ENCODE measurements around the gene GARS1.

Gene GARS1

DNA sequence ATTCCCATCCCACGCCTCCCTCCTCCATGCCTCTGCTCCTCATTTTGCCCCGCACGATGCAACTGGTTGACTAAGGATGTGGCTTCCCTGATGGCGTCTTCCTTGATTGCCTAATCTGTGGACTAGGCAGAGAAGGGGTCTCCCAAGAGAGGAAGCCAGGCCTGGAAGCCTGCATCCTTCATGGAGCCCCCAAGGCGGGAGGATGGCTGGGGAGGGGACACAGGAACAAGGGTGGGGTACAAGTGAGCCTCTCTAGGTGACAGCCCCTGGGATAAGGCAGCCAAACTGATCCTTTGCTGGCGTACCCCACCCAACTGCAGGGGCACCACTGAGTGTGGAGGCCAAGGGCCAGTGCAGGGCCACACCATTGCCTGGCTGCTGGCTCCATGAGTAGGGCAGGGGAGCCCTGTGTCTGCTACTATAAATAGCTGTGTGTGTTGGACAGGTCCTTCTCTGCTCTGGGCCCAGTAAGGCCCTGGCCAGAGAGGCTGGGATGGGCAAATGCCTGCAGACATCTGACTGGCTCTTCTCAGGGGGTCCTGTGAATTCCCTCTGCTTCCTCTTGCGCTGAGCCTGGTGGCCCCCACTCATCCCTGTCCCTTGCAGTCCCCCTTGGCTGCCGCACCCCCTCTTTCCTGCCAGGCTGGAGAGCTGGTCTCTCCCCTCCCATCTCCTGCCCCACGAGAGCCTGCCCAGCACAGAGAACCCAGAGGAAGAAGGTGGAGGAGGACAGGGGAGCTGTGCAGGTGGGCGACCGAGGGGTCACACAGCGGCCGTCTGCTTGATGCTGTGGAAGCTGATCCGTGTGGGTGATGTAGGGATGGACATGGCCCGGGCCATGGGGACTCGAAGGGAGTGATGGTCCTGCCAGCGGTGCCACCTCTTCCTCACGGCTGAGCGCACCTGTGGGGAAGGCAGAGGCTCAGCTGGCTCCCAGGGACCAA is 58.3 kb downstream of the GARS1 start:
- TF ChIP-seq, protein P1, sequence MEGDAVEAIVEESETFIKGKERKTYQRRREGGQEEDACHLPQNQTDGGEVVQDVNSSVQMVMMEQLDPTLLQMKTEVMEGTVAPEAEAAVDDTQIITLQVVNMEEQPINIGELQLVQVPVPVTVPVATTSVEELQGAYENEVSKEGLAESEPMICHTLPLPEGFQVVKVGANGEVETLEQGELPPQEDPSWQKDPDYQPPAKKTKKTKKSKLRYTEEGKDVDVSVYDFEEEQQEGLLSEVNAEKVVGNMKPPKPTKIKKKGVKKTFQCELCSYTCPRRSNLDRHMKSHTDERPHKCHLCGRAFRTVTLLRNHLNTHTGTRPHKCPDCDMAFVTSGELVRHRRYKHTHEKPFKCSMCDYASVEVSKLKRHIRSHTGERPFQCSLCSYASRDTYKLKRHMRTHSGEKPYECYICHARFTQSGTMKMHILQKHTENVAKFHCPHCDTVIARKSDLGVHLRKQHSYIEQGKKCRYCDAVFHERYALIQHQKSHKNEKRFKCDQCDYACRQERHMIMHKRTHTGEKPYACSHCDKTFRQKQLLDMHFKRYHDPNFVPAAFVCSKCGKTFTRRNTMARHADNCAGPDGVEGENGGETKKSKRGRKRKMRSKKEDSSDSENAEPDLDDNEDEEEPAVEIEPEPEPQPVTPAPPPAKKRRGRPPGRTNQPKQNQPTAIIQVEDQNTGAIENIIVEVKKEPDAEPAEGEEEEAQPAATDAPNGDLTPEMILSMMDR (conservative IDR thresholded peaks at IDR 0.05; ENCODE audit: low read length), result no peak
- no peak for TF ChIP-seq EZH2phosphoT487 (IDR thresholded peaks at IDR 0.05; ENCODE audit: borderline replicate concordance)
- Histone ChIP-seq H3K4me3 (ENCODE audit: low read length, poor library complexity, severe bottlenecking) (no peak overlapping the region), H3K9ac (ENCODE audit: low read depth, low read length, poor library complexity, severe bottlenecking) (no peak overlapping the region), H3K9me3 (ENCODE audit: insufficient read depth, low read depth, low read length) (no peaks in the 10 kb centered on the region), H2AFZ (ENCODE audit: low read length) (no peak overlapping the region), H3K9me2 (replicated peaks; ENCODE audit: low read depth, low read length) (no peaks in the 10 kb centered on the region), H3K4me1 (ENCODE audit: insufficient read depth, low read length, poor library complexity, severe bottlenecking) (peaks cover 3% of the 10 kb centered on the region), H3K79me2 (ENCODE audit: insufficient read depth, low read length) (no peaks in the 10 kb centered on the region), H3K36me3 (ENCODE audit: insufficient read depth, low read length) (no peaks in the 10 kb centered on the region), H4K20me1 (ENCODE audit: insufficient read depth, low read length, poor library complexity, severe bottlenecking) (no peaks in the 10 kb centered on the region), H3K27me3 (ENCODE audit: insufficient read depth, low read length, poor library complexity, severe bottlenecking) (no peaks in the 10 kb centered on the region), H3F3A (ENCODE audit: low read depth) (no peaks in the 10 kb centered on the region), H3K4me2 (ENCODE audit: low read depth, low read length, poor library complexity, severe bottlenecking) (no peak overlapping the region)

DNA sequence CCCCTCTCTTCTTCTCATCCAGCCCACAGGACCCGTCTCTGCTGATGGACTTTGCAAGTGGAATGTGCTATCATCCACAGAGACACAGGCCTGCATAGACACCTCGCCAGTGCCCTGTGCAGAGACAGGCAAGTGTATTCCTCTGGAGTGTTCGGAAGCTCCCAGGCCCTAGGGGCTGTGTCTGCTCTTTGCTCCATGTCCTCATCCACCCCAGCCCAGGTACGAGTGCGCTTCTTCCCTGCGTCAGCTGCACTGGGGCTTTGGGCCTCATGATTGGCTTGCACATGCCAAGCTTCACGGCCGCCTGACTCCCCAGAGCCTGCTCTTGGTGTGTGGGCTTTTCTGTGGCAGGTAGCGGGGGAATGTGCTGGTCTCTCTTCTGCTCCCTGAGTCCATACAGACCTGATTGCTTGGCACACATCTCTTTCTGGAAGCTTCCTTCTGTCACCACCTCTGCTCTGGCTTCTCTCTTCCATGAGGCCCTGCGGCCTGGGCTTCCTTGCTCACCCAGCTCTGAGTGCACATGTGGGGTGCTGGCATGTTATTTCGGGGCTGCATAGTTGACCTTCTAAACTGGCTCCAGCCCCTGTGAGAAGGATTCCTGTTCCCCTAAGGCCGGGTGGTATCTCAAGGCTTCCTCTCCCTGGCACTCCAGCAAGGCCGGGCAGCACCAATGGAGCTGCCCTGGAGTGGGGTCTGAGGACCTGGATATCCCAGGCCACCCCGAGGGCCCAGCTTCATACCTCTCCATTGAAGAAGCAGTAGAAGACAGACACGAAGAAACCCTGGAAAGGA is 59.8 kb downstream of the GARS1 start:
- no peak overlapping the region for H3K4me2 ChIP-seq (ENCODE audit: low read depth, low read length, poor library complexity, severe bottlenecking)

More for the DNA sequence above, 59.8 kb downstream of the GARS1 start:
- H2AFZ ChIP-seq (ENCODE audit: low read length), result no peak overlapping the region
- no peaks in the 10 kb centered on the region for H3K36me3 ChIP-seq (ENCODE audit: insufficient read depth, low read length)
- no peaks in the 10 kb centered on the region for H3K9me2 ChIP-seq (replicated peaks; ENCODE audit: low read depth, low read length)
- peaks cover 13% of the 10 kb centered on the region for H3K4me1 ChIP-seq (ENCODE audit: insufficient read depth, low read length, poor library complexity, severe bottlenecking)
- H3K79me2 ChIP-seq (ENCODE audit: insufficient read depth, low read length), result no peaks in the 10 kb centered on the region
- no peaks in the 10 kb centered on the region for H3K27me3 ChIP-seq (ENCODE audit: insufficient read depth, low read length, poor library complexity, severe bottlenecking)
- no peaks in the 10 kb centered on the region for H4K20me1 ChIP-seq (ENCODE audit: insufficient read depth, low read length, poor library complexity, severe bottlenecking)
- H3K9me3 ChIP-seq (ENCODE audit: insufficient read depth, low read depth, low read length), result no peaks in the 10 kb centered on the region
- no peaks in the 10 kb centered on the region for H3F3A ChIP-seq (ENCODE audit: low read depth)
- no peak overlapping the region for H3K9ac ChIP-seq (ENCODE audit: low read depth, low read length, poor library complexity, severe bottlenecking)
- no peak for TF ChIP-seq EZH2phosphoT487 (IDR thresholded peaks at IDR 0.05; ENCODE audit: borderline replicate concordance)
- TF ChIP-seq, protein P1 (conservative IDR thresholded peaks at IDR 0.05; ENCODE audit: low read length), result no peak
- H3K4me3 ChIP-seq (ENCODE audit: low read length, poor library complexity, severe bottlenecking), result no peak overlapping the region
